Activated T-cell treated with anti-CD3 and anti-CD28 coated beads, Interleukin-2, amount 50 U/mL, for 4 hours (primary cell): ENCODE results near the gene IFT25. TPM values are rescaled to one million over a fixed set of nuclear protein-coding genes. Genes with fewer than 3 reads are reported as not detected.
"Not testable (repeated sequence)": the region's sequence is repeated elsewhere in the genome, so short reads cannot be mapped to it uniquely, and the experiment has no call there.

Source experiments
- ATAC-seq, 2 donors: fragments of 200-7000 bp; cut with Tn5 transposase; one replicate each; pipeline ENCODE4 v1.10.0; 2021
- DNase-seq: peaks from one replicate; pipeline ENCODE4 v3.0.0-alpha.2; 2020
- H3K27me3 Mint-ChIP-seq: one replicate; pipeline ENCODE4 v1.8.0; 2021; ENCODE audit warnings: low read depth, mixed read lengths
- H3K36me3 Mint-ChIP-seq: one replicate; pipeline ENCODE4 v1.8.0; 2022; ENCODE audit warnings: mixed read lengths; ENCODE audit not compliant: insufficient read depth
- H3K4me1 Mint-ChIP-seq: one replicate; pipeline ENCODE4 v1.8.0; 2021; ENCODE audit warnings: low read depth, mixed read lengths
- H3K4me3 Mint-ChIP-seq: one replicate; pipeline ENCODE4 v1.8.0; 2021; ENCODE audit warnings: mild to moderate bottlenecking, moderate library complexity, mixed read lengths
- H3K9me3 Mint-ChIP-seq: one replicate; pipeline ENCODE4 v1.8.0; 2021; ENCODE audit warnings: mixed read lengths
- total RNA-seq, 3 donors: library from RNA; stranded (reverse); gene quantifications; one replicate each; pipeline ENCODE4 v1.2.1, GENCODE V29; 2021

The IFT25 gene
- total RNA-seq, 3 donors from 2014 or later: 26.0 to 31.5 (median 28.1) TPM

GRCh38 chr1:53892911-53893310, 52.6 kb downstream of the IFT25 start:
- Mint-ChIP-seq H3K36me3 (peaks cover 4% of the 10 kb centered on the region), H3K4me3 (no peak overlapping the region), H3K9me3 (no peaks in the 10 kb centered on the region), H3K27me3 (peaks cover 7% of the 10 kb centered on the region), H3K4me1 (peaks cover 25% of the 10 kb centered on the region)
- ATAC-seq: no peak
- DNase-seq: no peak

- DNase-seq (no peak), ATAC-seq (no peak)
- H3K9me3 Mint-ChIP-seq: no peaks in the 10 kb centered on the region
- H3K4me1 Mint-ChIP-seq: peaks cover 33% of the 10 kb centered on the region
- no peak overlapping the region for H3K4me3 Mint-ChIP-seq
- peaks cover 8% of the 10 kb centered on the region for H3K36me3 Mint-ChIP-seq
- peaks cover 7% of the 10 kb centered on the region for H3K27me3 Mint-ChIP-seq
Measured at GRCh38 chr1:53891678-53892077, 53.8 kb downstream of the IFT25 start.

- no peak for DNase-seq
- H3K36me3 Mint-ChIP-seq: peaks cover 11% of the 10 kb centered on the region
- no peaks in the 10 kb centered on the region for H3K9me3 Mint-ChIP-seq
- H3K4me1 Mint-ChIP-seq: peaks cover 34% of the 10 kb centered on the region
- peaks cover 7% of the 10 kb centered on the region for H3K27me3 Mint-ChIP-seq
- ATAC-seq: no peak
- H3K4me3 Mint-ChIP-seq: no peak overlapping the region
Measured at GRCh38 chr1:53891018-53891417, 54.5 kb downstream of the IFT25 start.

GRCh38 chr1:53890522-53890941, 55.0 kb downstream of the IFT25 start:
- DNase-seq (no peak), ATAC-seq (no peak)
- H3K4me3 Mint-ChIP-seq: peak overlapping the region; percentile 98
- peaks cover 11% of the 10 kb centered on the region for H3K36me3 Mint-ChIP-seq
- H3K9me3 Mint-ChIP-seq: no peaks in the 10 kb centered on the region
- H3K4me1 Mint-ChIP-seq: peaks cover 36% of the 10 kb centered on the region
- H3K27me3 Mint-ChIP-seq: peaks cover 3% of the 10 kb centered on the region

GRCh38 chr1:53889304-53890298, 55.9 kb downstream of the IFT25 start, which contains the start of gene YIPF1:
TSS of gene YIPF1 (minus strand) at chr1:53889797. CDS start at chr1:53888937, 860 bp downstream.
- Mint-ChIP-seq H3K4me3 (peak within 1 kb of the TSS; percentile 98), H3K36me3 (peaks cover 15% of the 10 kb centered on the region), H3K27me3 (no peaks in the 10 kb centered on the region), H3K9me3 (no peaks in the 10 kb centered on the region), H3K4me1 (peaks cover 41% of the 10 kb centered on the region)
- peak; percentile 80 for DNase-seq
- peak; percentile 91 to 96 for ATAC-seq

GRCh38 chr1:53888681-53889080, 56.8 kb downstream of the IFT25 start:
- no peak for ATAC-seq
- Mint-ChIP-seq H3K27me3 (no peaks in the 10 kb centered on the region), H3K4me1 (peaks cover 41% of the 10 kb centered on the region), H3K4me3 (peak overlapping the region; percentile 98), H3K9me3 (no peaks in the 10 kb centered on the region), H3K36me3 (peaks cover 19% of the 10 kb centered on the region)
- DNase-seq: no peak

- not testable (repeated sequence) for ATAC-seq, H3K9me3 Mint-ChIP-seq, DNase-seq, H3K4me3 Mint-ChIP-seq, H3K27me3 Mint-ChIP-seq
- H3K4me1 Mint-ChIP-seq: peaks cover 25% of the 10 kb centered on the region
- H3K36me3 Mint-ChIP-seq: peaks cover 46% of the 10 kb centered on the region
Measured at GRCh38 chr1:53883600-53883999, 61.9 kb downstream of the IFT25 start.

GRCh38 chr1:53881853-53882252, 63.6 kb downstream of the IFT25 start:
- peaks cover 53% of the 10 kb centered on the region for H3K36me3 Mint-ChIP-seq
- H3K9me3 Mint-ChIP-seq, DNase-seq, ATAC-seq, H3K27me3 Mint-ChIP-seq, H3K4me3 Mint-ChIP-seq: not testable (repeated sequence)
- peaks cover 12% of the 10 kb centered on the region for H3K4me1 Mint-ChIP-seq

GRCh38 chr1:53878492-53879105, 66.9 kb downstream of the IFT25 start:
- no peak for ATAC-seq

GRCh38 chr1:53875150-53875549, 70.3 kb downstream of the IFT25 start:
- ATAC-seq, H3K9me3 Mint-ChIP-seq, H3K27me3 Mint-ChIP-seq, DNase-seq, H3K4me3 Mint-ChIP-seq, H3K4me1 Mint-ChIP-seq: not testable (repeated sequence)
- peaks cover 42% of the 10 kb centered on the region for H3K36me3 Mint-ChIP-seq

More at GRCh38 chr1:53878492-53879105, 66.9 kb downstream of the IFT25 start:
- H3K27me3 Mint-ChIP-seq: no peaks in the 10 kb centered on the region
- peaks cover 3% of the 10 kb centered on the region for H3K9me3 Mint-ChIP-seq
- H3K4me3 Mint-ChIP-seq: no peak overlapping the region
- H3K36me3 Mint-ChIP-seq: peaks cover 59% of the 10 kb centered on the region
- H3K4me1 Mint-ChIP-seq: peaks cover 3% of the 10 kb centered on the region
- DNase-seq: no peak

GRCh38 chr1:53871773-53872484, 73.6 kb downstream of the IFT25 start:
- no peak overlapping the region for H3K4me3 Mint-ChIP-seq
- no peaks in the 10 kb centered on the region for H3K9me3 Mint-ChIP-seq
- H3K36me3 Mint-ChIP-seq: peaks cover 38% of the 10 kb centered on the region
- ATAC-seq: no peak
- no peaks in the 10 kb centered on the region for H3K27me3 Mint-ChIP-seq
- H3K4me1 Mint-ChIP-seq: no peaks in the 10 kb centered on the region
- no peak for DNase-seq
